ENCODE data around the gene APOBEC3H. TPM values are rescaled to one million over a fixed set of nuclear protein-coding genes. Genes with fewer than 3 reads are reported as not detected.

Gene APOBEC3H
- total RNA-seq, 1 experiment from 2014 or later = not detected

Small RNA genes lying within 50 kb of the gene (small RNA-seq; reads per million reads assigned to genes)
- gene AL022318.2 (not detected), gene COX5BP7 (not detected)

Other genes starting within 250 kb of the APOBEC3H start
- 10.8 and 12.3 TPM in 2 replicates for gene CBX6, start 225.0 kb upstream of the APOBEC3H start, total RNA-seq (2014; rRNA removed; shearing (Covaris generic))
- not detected in 2 replicates for gene APOBEC3A, start 139.6 kb upstream of the APOBEC3H start, total RNA-seq (2014; rRNA removed; shearing (Covaris generic))
- 3.2 and 5.5 TPM in 2 replicates for gene APOBEC3B, start 114.9 kb upstream of the APOBEC3H start, total RNA-seq (2014; rRNA removed; shearing (Covaris generic))
- 0.05 and 0.18 TPM in 2 replicates for gene APOBEC3C, start 83.0 kb upstream of the APOBEC3H start, total RNA-seq (2014; rRNA removed; shearing (Covaris generic))
- not detected in 2 replicates for gene APOBEC3D, start 76.1 kb upstream of the APOBEC3H start, total RNA-seq (2014; rRNA removed; shearing (Covaris generic))
- gene APOBEC3F, start 56.4 kb upstream of the APOBEC3H start, total RNA-seq (2014; rRNA removed; shearing (Covaris generic)) = 0.25 TPM in 1 of 2 replicates, not detected in the other
- 0.97 TPM in 1 of 2 replicates, not detected in the other for gene APOBEC3G, start 20.0 kb upstream of the APOBEC3H start, total RNA-seq (2014; rRNA removed; shearing (Covaris generic))
- 7.3 and 8.6 TPM in 2 replicates for gene CBX7, start 55.4 kb downstream of the APOBEC3H start, total RNA-seq (2014; rRNA removed; shearing (Covaris generic))
- gene PDGFB, start 147.7 kb downstream of the APOBEC3H start, total RNA-seq (2014; rRNA removed; shearing (Covaris generic)) = 12.4 and 16.6 TPM in 2 replicates
- 2,060 and 2,152 TPM in 2 replicates for gene RPL3, start 222.4 kb downstream of the APOBEC3H start, total RNA-seq (2014; rRNA removed; shearing (Covaris generic))

Data from HT-29 (cell line).